Neural cell (in vitro differentiated cells): ENCODE results near the gene PAPOLA. TPM values are rescaled to one million over a fixed set of nuclear protein-coding genes. Genes with fewer than 3 reads are reported as not detected.

Experiments
- H2AFZ ChIP-seq: fragments of 200-600, 300-800 bp; sonication (generic), shearing (Covaris generic); 2 replicates; pipeline ENCODE4 v1.6.0; 2014; ENCODE audit warnings: low read depth, mild to moderate bottlenecking, antibody characterized with exemption, low read length, moderate library complexity
- H3F3A ChIP-seq: fragments of 200-600 bp; shearing (Covaris generic); 2 replicates; pipeline ENCODE4 v1.6.1; 2016; ENCODE audit warnings: mild to moderate bottlenecking, moderate library complexity, mixed read lengths, antibody characterized with exemption, low read length; ENCODE audit not compliant: insufficient read depth, poor library complexity, severe bottlenecking
- H3K27ac ChIP-seq: fragments of 200-600, 300-800 bp; sonication (generic), shearing (Covaris generic); 2 replicates; pipeline ENCODE4 v1.5.1; 2014; ENCODE audit warnings: mild to moderate bottlenecking, low read length, moderate library complexity
- H3K27me3 ChIP-seq: fragments of 300-800, 200-600 bp; sonication (generic), shearing (Covaris generic); 2 replicates; pipeline ENCODE4 v1.6.0; 2014; ENCODE audit warnings: mild to moderate bottlenecking, low read depth, low read length, moderate library complexity; ENCODE audit not compliant: insufficient read depth
- H3K36me3 ChIP-seq: fragments of 300-800, 200-600 bp; sonication (generic), shearing (Covaris generic); 2 replicates; pipeline ENCODE4 v1.5.1; 2014; ENCODE audit warnings: mild to moderate bottlenecking, antibody characterized with exemption, low read length, moderate library complexity; ENCODE audit not compliant: insufficient read depth
- H3K4me2 ChIP-seq: fragments of 300-800, 200-600 bp; sonication (generic), shearing (Covaris generic); 2 replicates; pipeline ENCODE4 v1.6.0; 2014; ENCODE audit warnings: mild to moderate bottlenecking, low read length
- H3K4me3 ChIP-seq: fragments of 300-800, 200-600 bp; sonication (generic), shearing (Covaris generic); 2 replicates; pipeline ENCODE4 v1.5.1; 2014; ENCODE audit warnings: mild to moderate bottlenecking, low read length, moderate library complexity
- H3K79me2 ChIP-seq: fragments of 200-600 bp; shearing (Covaris generic); replicated peaks from 2 replicates; pipeline ENCODE4 v1.6.0; 2014; ENCODE audit warnings: mild to moderate bottlenecking, low read length, moderate library complexity; ENCODE audit not compliant: insufficient read depth
- H3K9ac ChIP-seq: fragments of 300-800, 200-600 bp; sonication (generic), shearing (Covaris generic); 2 replicates; pipeline ENCODE4 v1.6.1; 2016; ENCODE audit warnings: mild to moderate bottlenecking, low read length, mixed read lengths
- H3K9me2 ChIP-seq: fragments of 200-600 bp; shearing (Covaris generic); 2 replicates; pipeline ENCODE4 v1.6.1; 2016; ENCODE audit warnings: mild to moderate bottlenecking, low read length, mixed read lengths; ENCODE audit not compliant: insufficient read depth
- H3K9me3 ChIP-seq: fragments of 200-600, 300-800 bp; sonication (generic), shearing (Covaris generic); 2 replicates; pipeline ENCODE4 v1.6.1; 2016; ENCODE audit warnings: mild to moderate bottlenecking, mixed run types, low read length, moderate library complexity, mixed read lengths
- H4K20me1 ChIP-seq: fragments of 200-600 bp; shearing (Covaris generic); 2 replicates; pipeline ENCODE4 v1.6.1; 2016; ENCODE audit warnings: mild to moderate bottlenecking, mixed run types; ENCODE audit not compliant: insufficient read depth
- EP300 ChIP-seq: fragments of 450-650 bp; conservative IDR thresholded peaks from 2 replicates; pipeline ENCODE4 v1.6.1; 2014; ENCODE audit warnings: antibody characterized with exemption, mild to moderate bottlenecking, moderate library complexity; ENCODE audit not compliant: poor library complexity, severe bottlenecking
- EZH2 ChIP-seq: fragments of 200-600, 300-800 bp; shearing (Covaris generic), sonication (generic); IDR thresholded peaks from 2 replicates; pipeline ENCODE4 v1.6.1; 2014; ENCODE audit warnings: antibody characterized with exemption, low read length, borderline replicate concordance, mild to moderate bottlenecking; ENCODE audit not compliant: insufficient read depth, poor library complexity, severe bottlenecking
- MXI1 ChIP-seq: fragments of 450-650 bp; conservative IDR thresholded peaks from 2 replicates; pipeline ENCODE4 v1.6.1; 2014; ENCODE audit warnings: antibody characterized with exemption, mild to moderate bottlenecking; ENCODE audit not compliant: poor library complexity, severe bottlenecking
- POLR2AphosphoS5 ChIP-seq: IDR thresholded peaks from 2 replicates; pipeline ENCODE4 v1.6.1; 2012
- RAD21 ChIP-seq: fragments of 450-650 bp; conservative IDR thresholded peaks from 2 replicates; pipeline ENCODE4 v1.6.1; 2014; ENCODE audit warnings: antibody characterized with exemption, mild to moderate bottlenecking, moderate library complexity
- SMC3 ChIP-seq: fragments of 450-650 bp; conservative IDR thresholded peaks from 2 replicates; pipeline ENCODE4 v1.6.1; 2014; ENCODE audit warnings: antibody characterized with exemption, mild to moderate bottlenecking, moderate library complexity; ENCODE audit not compliant: poor library complexity
- TAF1 ChIP-seq: IDR thresholded peaks from 2 replicates; pipeline ENCODE4 v1.6.1; 2012; ENCODE audit warnings: low read depth
- polyA plus RNA-seq: library from polyadenylated mRNA; depleted of rRNA; stranded (reverse); fragments of >200 nt; gene quantifications from 2 replicates; pipeline ENCODE4 v1.2.3, GENCODE V29; 2014
- TF ChIP-seq, protein P1 (sequence below): IDR thresholded peaks from 2 replicates; pipeline ENCODE4 v1.6.1; 2012; ENCODE audit warnings: borderline replicate concordance
- TF ChIP-seq, protein P2 (sequence below): fragments of 450-650 bp; IDR thresholded peaks from 2 replicates; pipeline ENCODE4 v1.5.1; 2014; ENCODE audit warnings: antibody characterized with exemption, mild to moderate bottlenecking, moderate library complexity; ENCODE audit not compliant: poor library complexity, severe bottlenecking

Gene PAPOLA
- polyA plus RNA-seq, 1 donor from 2014 or later = 150 TPM

DNA sequence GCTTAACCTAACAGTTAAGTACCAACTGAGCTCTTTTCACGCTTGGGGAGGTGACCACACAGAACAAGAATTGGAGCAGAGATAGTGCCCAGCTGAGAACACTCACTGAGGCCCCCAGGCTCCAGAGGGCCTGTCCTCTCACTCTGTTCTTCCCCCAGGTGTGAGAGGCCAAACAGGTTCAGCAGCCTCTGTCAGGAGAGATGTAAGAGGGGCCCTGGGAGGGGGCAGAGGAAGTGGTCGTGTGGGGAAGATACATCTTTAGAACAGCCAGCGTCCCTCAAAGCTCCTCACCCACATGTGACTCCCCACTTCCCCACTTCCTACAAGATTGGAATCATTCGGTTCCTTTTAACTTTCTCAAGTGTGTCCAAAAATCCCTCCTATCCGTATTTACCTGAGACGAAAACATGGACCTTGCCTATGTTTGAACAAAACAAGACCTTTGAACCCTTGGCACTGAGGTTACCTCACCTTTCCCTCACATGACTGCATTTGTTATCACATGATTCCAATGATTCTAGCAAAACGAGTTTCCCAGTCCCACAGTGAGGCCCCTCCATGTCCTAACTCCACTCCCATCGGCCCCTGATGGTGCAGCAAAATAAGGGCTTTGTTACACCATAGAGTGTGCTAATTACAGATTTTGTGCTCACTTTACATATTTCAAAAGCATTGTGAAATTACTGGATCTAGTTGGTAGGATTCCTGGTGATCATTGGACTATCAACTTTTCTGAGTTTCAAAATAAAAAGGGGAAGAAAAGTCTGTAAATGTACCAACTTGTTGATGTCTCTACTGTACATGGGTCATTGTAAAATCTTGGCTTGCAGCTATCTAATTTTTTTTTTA is 40.0 kb upstream of the PAPOLA start:
- Histone ChIP-seq H3K27ac (no peak overlapping the region), H3K9ac (no peak overlapping the region), H4K20me1 (no peaks in the 10 kb centered on the region)

DNA sequence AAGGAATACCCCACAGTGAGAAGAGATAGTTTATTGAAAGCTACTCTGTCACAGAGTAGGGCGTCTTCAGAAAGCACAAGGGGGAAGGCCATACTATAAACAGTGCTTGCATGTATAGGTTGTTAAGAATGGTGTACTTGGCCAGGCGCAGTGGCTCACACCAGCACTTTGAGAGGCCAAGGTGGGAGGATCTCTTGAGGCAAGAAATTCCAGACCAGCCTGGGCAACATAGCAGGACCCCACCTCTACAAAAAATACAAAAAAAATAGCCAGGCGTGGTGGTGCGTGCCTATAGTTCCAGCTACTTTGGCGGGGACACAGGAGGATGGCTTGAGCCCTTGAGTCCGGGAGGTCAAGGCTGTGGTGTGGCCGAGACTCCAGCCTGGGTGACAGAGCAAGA is 38.0 kb upstream of the PAPOLA start:
- Histone ChIP-seq H3K4me3 (no peak overlapping the region), H4K20me1 (no peaks in the 10 kb centered on the region), H3K36me3 (no peaks in the 10 kb centered on the region), H3K9me3 (no peaks in the 10 kb centered on the region), H3K4me2 (no peak overlapping the region), H3K27ac (no peak overlapping the region), H3F3A (no peaks in the 10 kb centered on the region), H3K27me3 (no peaks in the 10 kb centered on the region), H3K79me2 (no peaks in the 10 kb centered on the region), H3K9me2 (no peaks in the 10 kb centered on the region), H2AFZ (no peak overlapping the region), H3K9ac (no peak overlapping the region)
- TF ChIP-seq RAD21 (no peak), TAF1 (no peak), MXI1 (no peak)
- TF ChIP-seq, protein P1, sequence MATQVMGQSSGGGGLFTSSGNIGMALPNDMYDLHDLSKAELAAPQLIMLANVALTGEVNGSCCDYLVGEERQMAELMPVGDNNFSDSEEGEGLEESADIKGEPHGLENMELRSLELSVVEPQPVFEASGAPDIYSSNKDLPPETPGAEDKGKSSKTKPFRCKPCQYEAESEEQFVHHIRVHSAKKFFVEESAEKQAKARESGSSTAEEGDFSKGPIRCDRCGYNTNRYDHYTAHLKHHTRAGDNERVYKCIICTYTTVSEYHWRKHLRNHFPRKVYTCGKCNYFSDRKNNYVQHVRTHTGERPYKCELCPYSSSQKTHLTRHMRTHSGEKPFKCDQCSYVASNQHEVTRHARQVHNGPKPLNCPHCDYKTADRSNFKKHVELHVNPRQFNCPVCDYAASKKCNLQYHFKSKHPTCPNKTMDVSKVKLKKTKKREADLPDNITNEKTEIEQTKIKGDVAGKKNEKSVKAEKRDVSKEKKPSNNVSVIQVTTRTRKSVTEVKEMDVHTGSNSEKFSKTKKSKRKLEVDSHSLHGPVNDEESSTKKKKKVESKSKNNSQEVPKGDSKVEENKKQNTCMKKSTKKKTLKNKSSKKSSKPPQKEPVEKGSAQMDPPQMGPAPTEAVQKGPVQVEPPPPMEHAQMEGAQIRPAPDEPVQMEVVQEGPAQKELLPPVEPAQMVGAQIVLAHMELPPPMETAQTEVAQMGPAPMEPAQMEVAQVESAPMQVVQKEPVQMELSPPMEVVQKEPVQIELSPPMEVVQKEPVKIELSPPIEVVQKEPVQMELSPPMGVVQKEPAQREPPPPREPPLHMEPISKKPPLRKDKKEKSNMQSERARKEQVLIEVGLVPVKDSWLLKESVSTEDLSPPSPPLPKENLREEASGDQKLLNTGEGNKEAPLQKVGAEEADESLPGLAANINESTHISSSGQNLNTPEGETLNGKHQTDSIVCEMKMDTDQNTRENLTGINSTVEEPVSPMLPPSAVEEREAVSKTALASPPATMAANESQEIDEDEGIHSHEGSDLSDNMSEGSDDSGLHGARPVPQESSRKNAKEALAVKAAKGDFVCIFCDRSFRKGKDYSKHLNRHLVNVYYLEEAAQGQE = no peak
- TF ChIP-seq, protein P2, sequence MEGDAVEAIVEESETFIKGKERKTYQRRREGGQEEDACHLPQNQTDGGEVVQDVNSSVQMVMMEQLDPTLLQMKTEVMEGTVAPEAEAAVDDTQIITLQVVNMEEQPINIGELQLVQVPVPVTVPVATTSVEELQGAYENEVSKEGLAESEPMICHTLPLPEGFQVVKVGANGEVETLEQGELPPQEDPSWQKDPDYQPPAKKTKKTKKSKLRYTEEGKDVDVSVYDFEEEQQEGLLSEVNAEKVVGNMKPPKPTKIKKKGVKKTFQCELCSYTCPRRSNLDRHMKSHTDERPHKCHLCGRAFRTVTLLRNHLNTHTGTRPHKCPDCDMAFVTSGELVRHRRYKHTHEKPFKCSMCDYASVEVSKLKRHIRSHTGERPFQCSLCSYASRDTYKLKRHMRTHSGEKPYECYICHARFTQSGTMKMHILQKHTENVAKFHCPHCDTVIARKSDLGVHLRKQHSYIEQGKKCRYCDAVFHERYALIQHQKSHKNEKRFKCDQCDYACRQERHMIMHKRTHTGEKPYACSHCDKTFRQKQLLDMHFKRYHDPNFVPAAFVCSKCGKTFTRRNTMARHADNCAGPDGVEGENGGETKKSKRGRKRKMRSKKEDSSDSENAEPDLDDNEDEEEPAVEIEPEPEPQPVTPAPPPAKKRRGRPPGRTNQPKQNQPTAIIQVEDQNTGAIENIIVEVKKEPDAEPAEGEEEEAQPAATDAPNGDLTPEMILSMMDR = no peak

More for the DNA sequence above, 40.0 kb upstream of the PAPOLA start:
- H3F3A ChIP-seq = no peaks in the 10 kb centered on the region
- no peak overlapping the region for H2AFZ ChIP-seq
- no peaks in the 10 kb centered on the region for H3K79me2 ChIP-seq
- no peaks in the 10 kb centered on the region for H3K9me3 ChIP-seq
- no peak overlapping the region for H3K4me3 ChIP-seq
- TF ChIP-seq, protein P1 = no peak
- TF ChIP-seq POLR2AphosphoS5 = no peak
- no peak for TF ChIP-seq RAD21
- TF ChIP-seq, protein P2 = no peak
- no peak for TF ChIP-seq EP300
- TF ChIP-seq EZH2 = no peak
- TF ChIP-seq SMC3 = no peak
- no peak for TF ChIP-seq TAF1
- TF ChIP-seq MXI1 = no peak
- no peak overlapping the region for H3K4me2 ChIP-seq
- no peaks in the 10 kb centered on the region for H3K27me3 ChIP-seq
- H3K9me2 ChIP-seq = no peaks in the 10 kb centered on the region
- no peaks in the 10 kb centered on the region for H3K36me3 ChIP-seq
